GM18858 (cell line): Measurements from ENCODE around the gene ANKRD24.
"Not testable (repeated sequence)": the region's sequence is repeated elsewhere in the genome, so short reads cannot be mapped to it uniquely, and the experiment has no call there.

Source experiments
- ATAC-seq: cut with Tn5 transposase; IDR thresholded peaks from one replicate; pipeline ENCODE4 v1.9.1; 2021; ENCODE audit not compliant: unreplicated experiment

The ANKRD24 gene

DNA sequence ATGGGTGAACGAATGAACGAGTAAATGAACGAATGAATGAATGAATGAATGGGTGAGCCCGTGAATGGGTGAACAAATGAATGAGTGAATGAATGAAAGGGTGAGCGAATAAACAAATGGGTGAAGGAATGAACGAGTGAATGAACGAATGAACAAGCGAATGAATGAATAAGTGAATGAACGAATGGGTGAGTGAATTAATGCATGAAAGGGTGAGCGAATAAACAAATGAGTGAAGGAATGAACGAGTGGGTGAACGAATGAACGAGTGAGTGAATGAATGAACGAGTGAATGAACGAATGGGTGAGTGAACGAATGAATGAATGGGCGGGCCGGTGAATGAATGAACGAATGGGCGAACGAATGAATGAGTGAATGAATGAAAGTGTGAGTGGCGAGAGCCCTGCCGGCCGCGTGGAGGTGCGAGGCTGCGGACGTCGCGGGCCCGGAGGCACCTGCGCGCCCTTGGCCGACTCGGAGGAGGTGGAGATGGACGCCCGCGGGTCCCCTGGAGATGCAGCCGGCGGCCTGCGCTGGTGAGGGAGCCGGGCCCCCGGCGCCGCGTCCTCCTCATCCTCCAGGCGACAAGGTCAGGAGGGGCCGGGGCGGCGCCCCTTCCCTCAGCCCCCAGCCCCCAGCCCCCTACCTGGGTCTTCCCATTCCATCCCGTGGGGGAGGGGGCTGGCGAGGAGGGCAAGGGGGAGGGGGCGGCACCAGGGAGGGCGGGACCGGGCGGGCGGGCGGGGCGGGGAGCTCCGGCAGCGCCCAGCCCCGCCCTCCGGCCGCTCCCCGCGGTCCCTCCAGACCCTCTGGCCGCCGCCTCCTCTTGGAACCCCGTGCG is 15.4 kb downstream of the ANKRD24 start:
- ATAC-seq = no peak

DNA sequence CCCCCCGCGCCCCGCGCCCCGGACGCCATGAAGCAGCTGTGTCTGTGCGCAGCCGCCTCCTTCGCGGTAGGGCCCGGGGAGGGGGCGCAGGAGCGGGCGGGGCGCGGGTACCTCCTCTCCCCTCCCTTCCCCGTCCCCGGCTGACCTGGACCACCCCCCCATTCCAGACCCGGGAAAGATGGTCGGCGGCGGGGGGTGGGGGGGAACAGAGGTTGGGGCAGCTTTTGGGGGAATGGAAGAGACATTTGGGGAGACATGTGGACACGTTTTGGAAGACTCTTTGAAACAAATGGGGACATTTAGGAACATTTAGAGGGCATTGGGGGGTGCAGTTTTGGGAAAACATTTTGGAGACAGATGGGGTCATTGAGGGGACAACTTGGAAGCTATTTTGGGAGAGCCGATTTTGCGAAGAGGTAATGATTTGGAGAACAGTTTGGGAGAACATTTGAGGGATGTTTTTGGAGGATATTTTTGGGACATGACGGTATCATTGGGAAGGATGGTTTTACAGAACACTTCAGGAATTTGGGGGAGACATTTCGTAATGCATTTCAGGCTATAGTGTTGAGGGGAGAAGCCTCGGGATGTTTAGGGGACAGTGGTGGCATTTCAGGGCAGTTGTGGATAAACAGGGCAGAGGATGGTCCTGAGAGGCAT is 16.1 kb downstream of the ANKRD24 start:
- ATAC-seq = no peak

DNA sequence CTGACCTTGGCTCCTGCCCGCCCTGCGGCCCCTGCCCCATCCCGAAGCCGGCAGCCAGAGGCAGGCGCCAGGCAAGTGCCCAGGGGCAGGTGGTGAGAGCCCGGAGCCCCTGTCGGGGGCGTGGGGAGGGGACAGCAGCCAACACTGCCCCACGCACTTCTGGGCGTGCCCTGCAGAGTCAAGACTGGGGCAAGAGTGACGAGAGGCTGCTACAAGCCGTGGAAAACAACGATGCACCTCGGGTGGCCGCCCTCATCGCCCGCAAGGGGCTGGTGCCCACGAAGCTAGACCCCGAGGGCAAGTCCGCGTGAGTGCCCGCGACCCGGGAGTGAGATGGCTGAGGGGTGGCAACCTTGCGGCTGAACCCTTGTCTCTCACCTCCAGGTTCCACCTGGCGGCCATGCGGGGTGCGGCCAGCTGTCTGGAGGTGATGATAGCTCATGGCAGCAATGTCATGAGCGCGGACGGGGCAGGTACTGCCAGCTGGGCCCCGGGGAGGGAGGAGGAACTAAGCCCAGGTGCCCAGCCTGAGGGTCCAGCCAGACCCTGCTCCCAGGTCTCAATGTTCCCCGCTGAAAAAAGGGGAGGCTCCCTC is 17.3 kb downstream of the ANKRD24 start:
- no peak for ATAC-seq

DNA sequence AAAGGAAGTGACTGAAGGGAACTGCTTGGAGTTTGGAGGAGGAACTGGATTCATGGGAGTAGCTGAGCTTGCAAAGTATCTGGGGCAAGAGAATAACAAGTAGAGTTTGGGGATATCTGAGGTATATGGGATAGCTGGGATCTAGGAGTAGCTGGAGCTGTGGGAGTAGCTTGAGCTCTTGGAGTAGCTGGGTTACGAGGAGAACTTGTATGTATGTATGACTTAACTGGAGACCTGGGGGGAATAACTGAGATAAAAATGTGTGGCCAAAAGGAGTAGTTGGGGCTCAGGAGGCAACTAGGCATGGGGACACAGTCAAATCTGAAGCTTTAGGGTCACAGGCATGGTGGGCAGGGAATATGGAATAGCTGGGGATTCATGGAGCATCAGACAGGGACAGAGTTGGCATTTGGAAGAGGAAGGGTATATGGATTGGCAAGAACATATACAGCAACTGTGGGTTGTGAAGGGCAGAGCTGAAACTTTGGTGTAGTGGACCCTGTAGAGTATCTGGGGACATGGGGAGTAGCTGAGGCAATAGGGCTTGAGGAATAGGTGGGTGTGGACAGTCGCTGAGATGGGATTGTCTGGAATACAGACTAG is 18.6 kb downstream of the ANKRD24 start:
- no peak for ATAC-seq

DNA sequence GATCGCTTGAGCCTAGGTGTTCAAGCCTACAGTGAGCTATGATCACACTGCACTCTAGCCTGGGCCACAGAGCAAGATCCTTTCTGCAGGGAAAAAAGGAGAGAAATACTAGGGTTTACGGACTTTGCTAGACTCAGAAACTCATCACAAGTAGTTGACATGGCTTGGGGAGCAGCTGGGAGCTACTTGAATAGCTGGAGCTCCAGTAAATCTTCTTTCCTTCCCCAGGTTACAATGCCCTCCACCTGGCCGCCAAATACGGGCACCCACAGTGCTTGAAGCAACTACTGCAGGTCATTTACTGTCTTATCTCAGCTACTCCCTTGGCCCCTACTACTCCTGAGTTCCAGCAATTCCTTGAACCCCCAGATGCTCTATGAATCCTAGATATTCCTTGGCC is 19.3 kb downstream of the ANKRD24 start:
- ATAC-seq = no peak

DNA sequence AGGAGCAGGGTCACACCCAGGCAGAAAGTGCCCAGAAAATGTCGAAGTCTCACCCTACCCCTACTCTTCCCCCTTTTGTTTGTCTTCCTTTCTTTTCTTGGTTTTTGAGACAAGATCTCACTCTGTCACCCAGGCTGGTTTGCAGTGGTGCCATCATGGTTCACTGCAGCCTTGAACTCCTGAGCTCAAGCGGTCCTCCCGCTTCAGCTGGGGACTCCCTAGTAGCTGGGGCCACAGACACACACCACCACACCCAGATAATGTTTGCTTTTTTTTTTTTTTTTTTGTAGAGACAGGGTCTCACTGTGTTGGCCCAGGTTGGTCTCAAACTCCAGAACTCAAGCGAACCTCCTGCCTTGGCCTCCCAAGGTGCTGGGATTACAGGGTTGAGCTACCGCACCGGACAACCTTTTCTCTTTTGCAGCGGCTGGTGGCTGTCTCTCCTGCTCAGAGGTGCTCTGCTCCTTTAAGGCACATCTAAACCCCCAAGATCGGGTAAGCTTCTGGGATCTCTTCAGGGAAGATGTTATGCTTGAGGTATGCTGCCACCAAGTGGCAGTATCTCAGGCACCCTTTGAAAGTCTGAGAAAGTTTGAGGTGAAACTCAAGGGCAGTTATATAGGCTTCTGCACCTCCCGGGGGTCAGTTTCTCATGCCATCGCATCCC is 24.5 kb downstream of the ANKRD24 start:
- ATAC-seq = no peak

DNA sequence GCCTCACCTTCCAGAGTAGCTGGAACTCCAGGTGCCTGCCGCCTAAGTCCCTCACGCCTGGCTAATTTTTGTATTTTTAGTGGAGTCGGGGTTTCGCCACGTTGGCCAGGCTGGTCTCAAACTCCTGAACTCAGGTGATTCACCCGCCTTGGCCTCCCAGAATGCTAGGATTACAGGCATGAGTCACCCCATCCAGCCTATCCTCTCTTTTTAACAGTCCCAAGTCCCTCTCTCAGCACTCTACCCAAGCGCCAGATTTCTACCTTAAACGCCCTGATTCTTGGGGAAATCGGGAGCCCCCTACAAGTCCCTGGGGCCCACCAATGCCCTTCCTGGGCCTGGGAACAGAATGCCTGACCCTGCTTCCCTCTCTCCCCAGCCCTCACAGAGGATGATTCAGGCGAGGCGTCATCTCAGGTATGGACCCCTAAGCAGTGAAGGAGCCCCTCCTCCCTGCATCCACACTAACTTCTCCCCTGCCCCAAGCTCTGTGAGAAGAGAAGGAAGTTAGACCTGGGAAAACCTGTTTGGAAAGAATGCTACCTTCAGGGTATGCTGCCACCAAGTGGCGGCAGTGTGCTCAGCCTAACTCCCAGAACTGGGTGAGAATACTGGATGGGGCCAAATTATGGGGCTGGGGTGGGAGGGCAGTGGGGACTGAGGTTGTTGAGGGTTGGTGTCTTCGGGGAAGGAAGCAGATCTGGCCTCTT is 26.1 kb downstream of the ANKRD24 start:
- ATAC-seq = no peak

DNA sequence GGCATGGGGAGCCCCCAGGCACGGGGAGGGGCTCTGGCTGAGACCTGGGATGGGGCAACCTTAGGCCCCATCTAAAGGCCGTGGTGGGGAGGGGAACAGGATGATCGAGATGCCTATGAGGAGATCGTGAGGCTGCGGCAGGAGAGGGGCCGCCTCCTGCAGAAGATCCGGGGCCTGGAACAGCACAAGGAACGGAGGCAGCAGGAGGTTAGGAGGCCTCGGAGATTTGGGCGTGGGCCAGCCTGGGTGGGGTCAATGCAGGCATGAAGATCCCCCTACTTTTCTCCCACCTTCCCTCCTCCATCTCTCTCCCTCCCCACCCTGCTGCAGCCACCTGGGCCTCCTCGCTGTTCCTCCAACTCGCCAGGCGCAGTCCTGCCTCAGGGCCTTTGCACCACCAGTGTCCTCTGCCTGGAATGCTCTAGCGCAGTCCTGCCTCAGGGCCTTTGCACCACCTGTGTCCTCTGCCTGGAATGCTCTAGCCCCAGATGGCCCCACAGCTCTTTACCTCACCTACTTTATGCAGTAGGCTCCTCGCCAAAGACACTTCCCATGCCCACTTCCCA is 27.8 kb downstream of the ANKRD24 start:
- no peak for ATAC-seq

DNA sequence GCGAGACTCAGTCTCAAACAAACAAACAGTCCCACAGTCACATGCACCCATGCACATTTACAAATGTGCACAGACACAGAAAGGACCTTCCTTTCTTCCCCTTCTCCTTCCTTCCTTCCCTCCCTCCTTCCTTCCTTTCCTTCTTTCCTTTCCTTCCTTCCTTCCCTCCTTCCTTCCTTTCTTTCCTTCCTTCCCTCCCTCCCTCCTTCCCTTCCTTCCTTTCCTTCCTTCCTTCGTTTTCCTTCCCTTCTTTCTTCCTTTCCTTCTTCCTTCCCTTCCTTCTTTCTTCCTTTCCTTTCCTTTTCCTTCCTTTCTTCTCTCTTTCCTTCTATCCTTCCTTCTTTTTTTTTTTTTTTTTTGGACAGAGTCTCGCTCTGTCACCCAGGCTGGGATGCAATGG is 30.6 kb downstream of the ANKRD24 start:
- no peak for ATAC-seq

DNA sequence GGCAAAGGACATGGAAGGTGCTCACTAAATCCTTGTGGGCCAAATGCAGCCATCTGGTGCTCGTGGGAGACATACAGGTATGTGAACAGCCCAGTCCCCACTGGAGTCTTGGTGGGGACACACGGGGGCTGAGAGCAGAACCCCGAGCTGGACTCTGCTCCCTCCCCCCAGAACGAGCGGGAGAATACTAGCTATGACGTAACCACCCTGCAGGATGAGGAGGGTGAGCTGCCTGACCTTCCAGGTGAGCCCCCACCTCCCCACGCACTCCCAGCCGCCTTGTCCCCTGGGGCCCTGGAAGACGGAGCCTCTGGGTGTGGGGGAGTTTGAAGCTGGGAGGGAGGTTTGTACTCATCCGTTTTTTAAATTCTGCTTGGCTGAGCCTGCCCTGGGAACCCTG is 33.3 kb downstream of the ANKRD24 start:
- ATAC-seq = no peak

DNA sequence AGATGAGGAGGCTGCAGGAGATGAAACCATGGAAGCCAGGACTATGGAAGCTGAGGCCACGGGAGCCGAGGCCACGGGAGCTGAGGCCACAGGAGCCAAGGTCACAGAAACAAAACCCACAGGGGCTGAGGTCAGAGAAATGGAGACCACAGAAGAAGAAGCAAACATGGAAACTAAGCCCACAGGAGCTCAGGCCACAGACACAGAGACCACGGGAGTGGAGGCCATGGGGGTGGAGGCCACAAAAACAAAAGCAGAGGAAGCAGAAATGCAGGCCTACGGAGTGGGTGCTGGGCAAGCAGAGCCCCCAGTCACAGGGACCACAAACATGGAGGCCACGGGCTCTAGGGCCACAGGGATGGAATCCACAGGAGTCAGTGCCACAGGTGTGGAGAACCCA is 34.4 kb downstream of the ANKRD24 start:
- ATAC-seq = no peak

DNA sequence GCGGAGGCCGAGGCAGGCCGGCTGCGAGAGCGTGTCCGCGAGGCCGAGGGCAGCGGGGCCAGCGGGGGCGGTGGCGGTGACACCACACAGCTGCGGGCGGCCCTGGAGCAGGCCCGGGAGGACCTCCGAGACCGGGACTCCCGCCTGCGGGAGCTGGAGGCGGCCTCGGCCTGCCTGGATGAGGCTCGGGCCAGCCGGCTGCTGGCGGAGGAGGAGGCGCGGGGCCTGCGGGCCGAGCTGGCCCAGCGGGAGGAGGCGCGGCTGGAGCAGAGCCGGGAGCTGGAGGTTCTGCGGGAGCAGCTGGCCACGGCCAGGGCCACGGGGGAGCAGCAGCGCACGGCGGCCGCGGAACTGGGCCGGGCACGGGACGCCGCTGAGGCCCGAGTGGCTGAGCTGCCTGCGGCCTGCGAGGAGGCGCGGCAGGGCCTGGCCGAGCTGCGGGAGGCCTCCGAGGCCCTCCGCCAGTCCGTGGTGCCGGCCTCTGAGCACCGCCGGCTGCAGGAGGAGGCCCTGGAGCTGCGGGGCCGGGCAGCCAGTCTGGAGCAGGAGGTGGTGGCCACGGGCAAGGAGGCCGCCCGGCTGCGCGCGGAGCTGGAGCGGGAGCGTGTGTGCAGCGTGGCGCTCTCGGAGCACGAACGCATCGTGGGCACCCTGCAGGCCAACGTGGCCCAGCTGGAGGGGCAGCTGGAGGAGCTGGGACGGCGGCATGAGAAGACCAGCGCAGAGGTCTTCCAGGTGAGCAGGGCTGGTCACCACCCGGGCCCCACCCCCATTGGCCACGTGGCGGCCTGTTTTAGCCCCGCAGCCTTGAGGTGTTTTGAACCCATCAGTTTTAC is 35.2 kb downstream of the ANKRD24 start:
- ATAC-seq = no peak

DNA sequence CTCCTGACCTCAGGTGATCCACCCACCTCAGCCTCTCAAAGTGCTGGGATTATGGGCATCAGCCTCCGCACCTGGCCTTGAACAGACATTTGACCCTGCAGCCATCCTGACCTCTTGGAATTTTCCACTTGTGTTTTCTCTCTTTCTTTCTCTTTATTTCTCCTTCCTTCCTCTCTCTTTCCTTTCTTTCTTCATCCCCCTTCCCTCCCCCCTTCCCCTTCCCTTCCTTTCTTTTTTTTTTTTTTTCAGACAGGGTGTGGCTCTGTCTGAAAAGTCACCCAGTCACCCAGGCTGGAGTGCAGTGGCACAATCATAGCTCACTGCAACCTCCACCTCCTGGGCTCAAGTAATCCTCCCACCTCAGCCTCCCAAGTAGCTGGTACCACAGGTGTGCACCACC is 36.0 kb downstream of the ANKRD24 start:
- ATAC-seq = not testable (repeated sequence)

DNA sequence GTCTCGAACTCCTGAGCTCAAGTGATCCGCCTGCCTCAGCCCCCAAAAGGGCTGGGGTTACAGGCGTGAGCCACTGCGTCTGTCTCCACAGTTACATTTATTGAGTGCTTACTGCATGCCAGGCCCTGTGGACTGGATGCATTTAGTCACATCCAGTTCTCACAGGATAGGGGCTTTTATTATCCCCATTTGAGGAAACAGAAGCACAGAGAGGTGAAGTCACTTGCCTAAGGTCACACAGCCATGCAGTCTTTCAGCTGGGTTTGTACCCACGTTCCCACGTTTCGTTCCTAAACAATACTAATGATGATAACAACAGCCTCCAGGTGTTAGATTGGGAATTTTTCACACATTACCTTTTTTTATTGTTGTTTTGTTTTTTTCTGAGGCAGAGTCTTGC is 37.7 kb downstream of the ANKRD24 start:
- ATAC-seq = no peak

DNA sequence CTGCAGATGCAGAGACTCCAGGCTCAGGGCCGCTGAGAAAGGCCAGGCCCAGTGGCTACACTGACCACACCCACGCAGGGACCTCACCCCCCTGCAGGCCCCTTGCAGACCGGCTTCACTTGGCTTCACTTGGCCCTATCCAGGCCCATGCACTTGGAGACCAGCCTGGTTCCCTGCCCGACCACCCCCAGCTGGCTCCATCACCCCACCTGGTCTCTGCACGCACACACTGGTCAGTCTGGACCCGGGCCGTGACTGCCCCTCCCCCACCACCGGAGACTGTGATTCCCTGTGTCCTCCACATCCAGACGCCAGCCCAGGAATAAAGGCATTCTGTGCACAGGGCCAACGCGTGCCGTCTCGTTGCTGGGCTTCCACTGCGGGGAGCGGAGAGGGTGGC is 42.0 kb downstream of the ANKRD24 start:
- ATAC-seq = no peak

DNA sequence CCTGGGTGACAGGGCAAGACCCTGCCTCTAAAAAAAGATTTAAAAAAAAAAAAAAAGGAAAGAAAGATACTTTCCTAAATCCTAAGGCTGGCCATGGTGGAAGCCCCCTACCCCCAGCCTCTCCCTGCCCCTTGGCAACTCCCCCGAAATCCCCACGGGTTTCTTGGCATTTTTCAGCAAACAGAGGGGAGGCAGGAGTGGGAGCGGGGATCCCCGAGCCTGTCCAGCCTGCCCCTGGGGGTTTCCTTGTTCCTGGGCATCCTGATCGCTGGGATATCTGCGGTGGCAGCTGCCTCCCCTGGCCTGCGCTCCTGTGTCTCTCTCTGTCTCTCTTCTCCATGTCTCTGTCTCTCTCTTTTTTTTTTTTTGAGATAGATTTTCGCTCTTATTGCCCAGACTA is 43.4 kb downstream of the ANKRD24 start:
- ATAC-seq = no peak

DNA sequence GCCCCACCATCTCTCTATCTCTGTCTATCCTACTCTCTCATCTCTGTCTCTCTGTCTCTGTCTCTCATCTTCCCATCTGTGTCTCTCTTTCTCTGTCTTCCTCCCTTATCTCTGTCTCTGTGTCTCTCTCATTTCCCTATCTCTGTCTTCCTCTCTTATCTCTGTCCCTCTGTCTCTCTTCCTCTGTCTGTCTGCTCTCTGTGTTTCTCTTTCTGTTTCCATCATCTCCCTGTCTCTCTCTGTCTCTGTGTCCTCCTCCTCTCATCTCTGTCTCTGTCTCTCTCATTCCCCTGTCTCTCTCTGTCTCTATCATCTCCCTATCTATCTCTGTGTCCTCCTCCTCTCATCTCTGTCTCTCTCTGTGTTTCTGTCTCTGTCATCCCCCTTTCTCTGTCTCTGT is 45.3 kb downstream of the ANKRD24 start:
- no peak for ATAC-seq

DNA sequence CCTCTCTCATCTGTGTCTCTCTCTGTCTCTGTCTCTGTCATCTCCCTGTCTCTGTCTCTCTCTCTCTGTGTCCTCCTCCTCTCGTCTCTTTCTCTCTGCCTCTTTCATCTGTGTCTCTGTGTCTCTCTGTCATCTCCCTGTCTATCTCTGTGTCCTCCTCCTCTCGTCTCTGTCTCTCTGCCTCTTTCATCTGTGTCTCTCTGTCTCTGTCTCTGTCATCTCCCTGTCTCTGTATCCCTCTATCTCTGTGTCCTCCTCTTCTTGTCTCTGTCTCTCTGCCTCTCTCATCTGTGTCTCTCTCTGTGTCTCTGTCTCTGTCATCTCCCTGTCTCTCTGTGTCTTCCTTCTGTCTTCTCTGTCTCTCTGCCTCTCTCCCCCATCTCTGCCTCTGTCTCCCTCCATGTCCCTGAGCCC is 46.3 kb downstream of the ANKRD24 start:
- ATAC-seq = no peak

DNA sequence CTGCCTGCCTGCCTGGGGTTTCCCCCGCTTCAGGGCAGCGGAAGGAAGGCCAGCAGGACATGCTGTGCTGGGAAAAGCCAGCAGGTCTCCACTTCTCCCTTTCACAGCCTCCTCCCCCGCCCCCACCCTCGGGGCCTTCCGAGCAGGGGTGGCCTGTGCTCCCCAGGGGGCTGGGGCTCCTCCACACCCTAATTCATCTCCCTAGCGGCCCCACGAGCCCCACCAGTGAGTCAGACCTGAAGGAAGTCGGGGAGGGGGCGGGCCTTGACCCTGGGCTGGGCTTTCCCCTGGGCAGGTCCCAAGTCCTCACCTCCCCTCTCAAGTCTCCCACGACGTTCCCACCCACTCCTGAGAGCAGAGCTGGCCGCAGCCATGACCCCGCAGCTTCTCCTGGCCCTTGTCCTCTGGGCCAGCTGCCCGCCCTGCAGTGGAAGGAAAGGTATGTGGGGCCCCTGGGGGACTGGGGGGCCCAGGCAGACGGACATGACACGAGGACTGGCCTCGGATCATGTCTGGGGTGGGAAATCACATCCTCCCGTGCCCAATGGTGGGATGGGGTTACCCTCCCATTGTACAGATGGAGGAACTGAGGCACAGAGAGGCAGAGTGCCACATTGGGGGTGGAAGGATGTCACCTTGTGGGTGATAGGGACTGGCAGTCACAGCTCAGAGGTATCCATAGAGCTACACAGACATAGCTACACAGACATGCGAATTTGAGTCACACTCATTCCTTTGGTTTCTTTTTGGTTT is 46.9 kb downstream of the ANKRD24 start, which contains the start of gene EBI3:
Gene EBI3 (plus strand): TSS at position 345 of the 753 bp plus-strand sequence. CDS start 28 bp downstream, at position 373.
- no peak for ATAC-seq
